Measurements from ENCODE around the gene HAGHL.

HAGHL gene

DNA sequence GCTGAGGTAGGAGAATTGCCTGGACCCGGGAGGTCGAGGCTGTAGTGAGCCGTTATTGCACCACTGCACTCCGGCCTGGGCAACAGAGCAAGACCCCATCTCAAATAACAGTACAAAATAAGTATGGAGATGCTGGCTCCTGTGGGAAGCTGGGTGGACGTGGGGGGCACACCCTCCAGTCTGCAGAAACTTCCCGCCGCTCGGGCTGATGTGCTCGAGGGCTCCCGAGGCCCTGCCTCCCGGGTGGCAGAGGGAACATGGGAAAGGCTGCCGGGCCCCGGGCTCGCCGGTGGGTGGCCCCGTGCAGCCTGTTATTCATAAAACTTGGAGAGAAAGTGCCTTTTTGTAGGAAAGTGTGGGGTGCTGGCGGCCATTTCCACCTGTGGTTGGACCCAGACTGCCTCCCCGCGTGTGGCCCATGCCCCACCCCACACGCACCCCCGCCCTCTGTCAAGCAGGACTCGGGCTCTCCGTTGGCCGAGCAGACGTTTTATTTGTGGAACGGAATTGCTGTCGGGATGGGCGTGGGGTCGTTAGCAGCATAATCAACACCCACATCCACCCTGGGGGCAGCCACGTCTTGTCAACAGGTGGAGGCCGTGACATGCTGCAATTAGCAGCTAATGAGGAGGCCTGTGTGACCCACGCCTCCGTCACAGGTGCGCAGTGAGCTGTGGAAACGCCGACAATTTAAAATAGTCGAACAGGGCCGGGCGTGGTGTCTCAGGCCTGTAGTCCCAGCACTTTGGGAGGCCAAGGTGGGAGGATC, 21.3 kb downstream of the HAGHL start:
- H3K9ac ChIP-seq (ENCODE audit: low read depth, low read length): no peak overlapping the region

GRCh38 chr16:749010-749409, 22.1 kb downstream of the HAGHL start:
- no peaks in the 10 kb centered on the region for H3K36me3 ChIP-seq (ENCODE audit: insufficient read depth, low read length)
- no peak overlapping the region for H3K4me2 ChIP-seq (ENCODE audit: insufficient read depth, low read length)
- no peak overlapping the region for H3K9ac ChIP-seq (ENCODE audit: low read depth, low read length)
- no peaks in the 10 kb centered on the region for H4K20me1 ChIP-seq (ENCODE audit: insufficient read depth, low read length)
- H3K9me3 ChIP-seq (ENCODE audit: insufficient read depth, low read length, severe bottlenecking): no peaks in the 10 kb centered on the region
- DNase-seq: no peak
- H3K4me1 ChIP-seq (ENCODE audit: insufficient read depth, low read length): no peaks in the 10 kb centered on the region
- no peaks in the 10 kb centered on the region for H3K79me2 ChIP-seq (ENCODE audit: insufficient read depth, low read length)
- H3K27ac ChIP-seq (ENCODE audit: low read length): no peak overlapping the region
- no peak for ATAC-seq (ENCODE audit: insufficient read depth, low read depth)
- H3K4me3 ChIP-seq (ENCODE audit: low read depth in 1 of 2, low read length in 2 of 2): no peak overlapping the region
- TF ChIP-seq CTCF (IDR thresholded peaks at IDR 0.05; ENCODE audit: borderline replicate concordance, extremely low read depth, low read length, poor library complexity, severe bottlenecking) (no peak), EZH2 (IDR thresholded peaks at IDR 0.05; ENCODE audit: borderline replicate concordance, low read depth, low read length, severe bottlenecking) (no peak)
- H3K27me3 ChIP-seq (ENCODE audit: insufficient read depth, low read length, poor library complexity): no peaks in the 10 kb centered on the region
- H2AFZ ChIP-seq (ENCODE audit: low read depth, low read length): no peak overlapping the region

More for the DNA sequence above, 21.3 kb downstream of the HAGHL start:
- Histone ChIP-seq H3K36me3 (ENCODE audit: insufficient read depth, low read length) (no peaks in the 10 kb centered on the region), H3K9me3 (ENCODE audit: insufficient read depth, low read length, severe bottlenecking) (no peaks in the 10 kb centered on the region), H3K79me2 (ENCODE audit: insufficient read depth, low read length) (no peaks in the 10 kb centered on the region), H3K4me1 (ENCODE audit: insufficient read depth, low read length) (no peaks in the 10 kb centered on the region), H4K20me1 (ENCODE audit: insufficient read depth, low read length) (no peaks in the 10 kb centered on the region), H2AFZ (ENCODE audit: low read depth, low read length) (no peak overlapping the region), H3K4me2 (ENCODE audit: insufficient read depth, low read length) (no peak overlapping the region), H3K4me3 (ENCODE audit: low read depth in 1 of 2, low read length in 2 of 2) (no peak overlapping the region), H3K27ac (ENCODE audit: low read length) (no peak overlapping the region), H3K27me3 (ENCODE audit: insufficient read depth, low read length, poor library complexity) (no peaks in the 10 kb centered on the region)
- TF ChIP-seq CTCF (IDR thresholded peaks at IDR 0.05; ENCODE audit: borderline replicate concordance, extremely low read depth, low read length, poor library complexity, severe bottlenecking): no peak
- TF ChIP-seq EZH2 (IDR thresholded peaks at IDR 0.05; ENCODE audit: borderline replicate concordance, low read depth, low read length, severe bottlenecking): no peak
- DNase-seq (no peak), ATAC-seq (ENCODE audit: insufficient read depth, low read depth) (no peak)

- Histone ChIP-seq H3K79me2 (ENCODE audit: insufficient read depth, low read length) (no peaks in the 10 kb centered on the region), H3K9me3 (ENCODE audit: insufficient read depth, low read length, severe bottlenecking) (no peaks in the 10 kb centered on the region), H3K4me1 (ENCODE audit: insufficient read depth, low read length) (no peaks in the 10 kb centered on the region), H3K9ac (ENCODE audit: low read depth, low read length) (no peak overlapping the region), H3K4me2 (ENCODE audit: insufficient read depth, low read length) (no peak overlapping the region), H3K4me3 (ENCODE audit: low read depth in 1 of 2, low read length in 2 of 2) (no peak overlapping the region), H3K27ac (ENCODE audit: low read length) (no peak overlapping the region), H3K36me3 (ENCODE audit: insufficient read depth, low read length) (no peaks in the 10 kb centered on the region), H4K20me1 (ENCODE audit: insufficient read depth, low read length) (no peaks in the 10 kb centered on the region), H2AFZ (ENCODE audit: low read depth, low read length) (no peak overlapping the region), H3K27me3 (ENCODE audit: insufficient read depth, low read length, poor library complexity) (no peaks in the 10 kb centered on the region)
- DNase-seq (no peak), ATAC-seq (ENCODE audit: insufficient read depth, low read depth) (no peak)
- TF ChIP-seq EZH2 (IDR thresholded peaks at IDR 0.05; ENCODE audit: borderline replicate concordance, low read depth, low read length, severe bottlenecking) (no peak), CTCF (IDR thresholded peaks at IDR 0.05; ENCODE audit: borderline replicate concordance, extremely low read depth, low read length, poor library complexity, severe bottlenecking) (no peak)
Observed at GRCh38 chr16:750485-750884, 23.6 kb downstream of the HAGHL start.
